22Rv1 (cell line): ENCODE measurements around the gene CUTC.
A peak's percentile ranks its signal among the peaks of the same experiment; 100 is the strongest.

Experiments
- H3K27ac ChIP-seq: fragments of 450-650 bp; 2 replicates; pipeline ENCODE4 v1.5.1; 2017
- ZFX ChIP-seq: fragments of 450-650 bp; IDR thresholded peaks from 2 replicates; pipeline ENCODE4 v1.6.1; 2017; ENCODE audit warnings: antibody characterized with exemption, borderline replicate concordance
- TF ChIP-seq, protein P1 (sequence below): fragments of 450-650 bp; IDR thresholded peaks from 2 replicates; pipeline ENCODE4 v1.5.1; 2017; ENCODE audit warnings: mild to moderate bottlenecking

The CUTC gene

DNA sequence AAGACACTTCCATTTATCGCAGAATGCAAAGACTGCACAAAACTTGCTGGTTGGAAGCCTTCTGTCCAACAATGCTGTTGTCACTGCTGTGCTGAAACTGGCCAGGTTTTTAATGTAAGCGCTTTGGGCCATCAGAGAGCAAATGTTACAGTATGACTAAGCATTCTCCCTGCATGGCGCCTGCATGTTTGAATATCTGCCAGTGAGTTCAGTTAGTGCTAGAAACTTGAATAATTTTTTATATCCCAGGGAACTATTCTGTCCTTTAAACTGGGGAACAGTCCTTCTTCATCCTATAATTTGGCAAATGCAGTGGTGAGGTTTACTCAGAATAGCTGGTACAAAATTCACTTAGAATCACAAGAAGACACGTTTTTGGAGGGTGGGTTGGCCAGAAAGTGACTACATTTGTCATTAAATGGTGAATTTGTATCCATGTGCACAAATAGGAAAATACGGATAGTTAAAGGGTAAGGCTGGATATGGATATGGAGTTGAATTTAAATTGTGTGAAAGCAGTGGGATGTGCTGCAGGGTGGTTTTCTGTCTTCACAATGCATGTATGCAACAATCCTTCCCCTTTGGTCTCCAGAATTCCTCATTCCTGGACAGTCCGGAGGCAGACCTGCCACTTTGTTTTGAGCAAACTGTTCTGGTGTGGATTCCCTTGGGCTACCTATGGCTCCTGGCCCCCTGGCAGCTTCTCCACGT is 52.1 kb downstream of the CUTC start:
- H3K27ac ChIP-seq = peak overlapping the region; percentile 93
- no peak for TF ChIP-seq ZFX
- TF ChIP-seq, protein P1, sequence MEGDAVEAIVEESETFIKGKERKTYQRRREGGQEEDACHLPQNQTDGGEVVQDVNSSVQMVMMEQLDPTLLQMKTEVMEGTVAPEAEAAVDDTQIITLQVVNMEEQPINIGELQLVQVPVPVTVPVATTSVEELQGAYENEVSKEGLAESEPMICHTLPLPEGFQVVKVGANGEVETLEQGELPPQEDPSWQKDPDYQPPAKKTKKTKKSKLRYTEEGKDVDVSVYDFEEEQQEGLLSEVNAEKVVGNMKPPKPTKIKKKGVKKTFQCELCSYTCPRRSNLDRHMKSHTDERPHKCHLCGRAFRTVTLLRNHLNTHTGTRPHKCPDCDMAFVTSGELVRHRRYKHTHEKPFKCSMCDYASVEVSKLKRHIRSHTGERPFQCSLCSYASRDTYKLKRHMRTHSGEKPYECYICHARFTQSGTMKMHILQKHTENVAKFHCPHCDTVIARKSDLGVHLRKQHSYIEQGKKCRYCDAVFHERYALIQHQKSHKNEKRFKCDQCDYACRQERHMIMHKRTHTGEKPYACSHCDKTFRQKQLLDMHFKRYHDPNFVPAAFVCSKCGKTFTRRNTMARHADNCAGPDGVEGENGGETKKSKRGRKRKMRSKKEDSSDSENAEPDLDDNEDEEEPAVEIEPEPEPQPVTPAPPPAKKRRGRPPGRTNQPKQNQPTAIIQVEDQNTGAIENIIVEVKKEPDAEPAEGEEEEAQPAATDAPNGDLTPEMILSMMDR = no peak

DNA sequence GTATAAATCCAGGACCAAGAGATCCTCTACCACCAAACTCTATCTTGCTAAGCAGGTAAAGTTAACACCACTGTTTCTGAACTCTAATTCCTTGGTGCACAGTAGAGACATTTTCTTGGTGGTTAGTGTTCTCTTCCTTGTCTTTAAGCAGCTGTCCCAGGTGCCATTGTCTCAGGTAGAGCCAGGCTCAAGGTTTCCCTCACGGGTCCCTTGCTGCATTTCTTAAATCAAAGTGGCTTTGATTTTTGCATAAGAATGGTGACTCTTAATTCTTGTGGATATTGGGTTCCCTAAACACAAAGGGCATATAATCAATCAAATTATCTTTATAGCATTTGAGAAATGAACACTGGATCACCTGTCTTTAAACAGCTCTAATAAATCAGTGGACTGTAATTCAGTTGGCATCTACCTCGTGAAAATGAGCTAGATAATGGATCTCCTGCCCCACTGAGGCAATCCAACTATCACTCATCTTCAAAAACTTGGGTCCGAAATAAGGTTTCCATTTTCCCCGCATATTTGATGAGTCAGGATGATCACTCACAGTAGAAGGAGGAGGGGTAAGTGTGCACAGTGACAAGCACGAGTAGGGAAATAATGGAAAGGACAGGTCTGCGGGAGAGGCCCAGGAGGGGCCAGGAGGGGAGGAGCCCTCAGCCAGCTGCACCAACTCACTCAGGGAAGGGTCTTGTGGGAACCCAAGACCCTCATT is 52.9 kb downstream of the CUTC start:
- peak overlapping the region; percentile 93 for H3K27ac ChIP-seq
- TF ChIP-seq, protein P1 = no peak
- TF ChIP-seq ZFX = no peak

DNA sequence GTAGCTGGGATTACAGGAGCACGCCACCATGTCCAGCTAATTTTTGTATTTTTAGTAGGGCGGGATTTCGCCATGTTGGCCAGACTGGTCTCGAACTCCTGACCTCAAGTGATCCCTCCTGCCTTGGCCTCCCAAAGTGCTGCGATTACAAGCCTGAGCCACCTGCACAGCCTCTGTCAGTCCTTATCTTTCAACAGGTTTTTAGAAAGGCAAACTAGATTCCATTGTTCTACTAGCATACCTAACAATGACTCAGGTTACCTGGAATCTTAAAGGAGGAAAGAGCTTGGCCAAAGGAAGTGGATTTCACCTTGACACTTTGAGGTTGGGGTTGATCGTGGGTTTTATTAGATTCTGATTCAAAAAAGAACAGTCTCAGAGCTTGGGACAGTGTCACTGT is 53.6 kb downstream of the CUTC start:
- no peak for TF ChIP-seq ZFX
- TF ChIP-seq, protein P1 = no peak

DNA sequence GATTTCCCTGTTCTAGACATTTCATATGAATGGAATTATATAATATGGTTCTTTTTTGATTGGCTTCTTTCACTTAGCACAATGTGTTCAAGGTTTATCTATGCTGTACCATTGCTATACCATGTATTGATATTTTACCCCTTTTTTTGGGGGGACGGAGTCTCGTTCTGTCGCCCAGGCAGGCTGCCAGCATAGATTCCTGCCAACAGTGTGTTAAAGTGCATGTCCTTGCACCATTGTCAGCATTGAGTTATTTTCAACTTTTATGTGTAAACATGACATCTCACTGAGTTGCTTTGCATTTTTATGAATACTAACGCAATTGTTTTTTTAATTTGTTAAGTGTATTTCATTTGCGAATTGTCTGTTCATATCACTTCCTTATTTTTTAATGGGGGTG is 55.3 kb downstream of the CUTC start:
- H3K27ac ChIP-seq = no peak overlapping the region
- TF ChIP-seq, protein P1 = no peak
- TF ChIP-seq ZFX = no peak

More for the DNA sequence above, 53.6 kb downstream of the CUTC start:
- H3K27ac ChIP-seq = no peak overlapping the region

DNA sequence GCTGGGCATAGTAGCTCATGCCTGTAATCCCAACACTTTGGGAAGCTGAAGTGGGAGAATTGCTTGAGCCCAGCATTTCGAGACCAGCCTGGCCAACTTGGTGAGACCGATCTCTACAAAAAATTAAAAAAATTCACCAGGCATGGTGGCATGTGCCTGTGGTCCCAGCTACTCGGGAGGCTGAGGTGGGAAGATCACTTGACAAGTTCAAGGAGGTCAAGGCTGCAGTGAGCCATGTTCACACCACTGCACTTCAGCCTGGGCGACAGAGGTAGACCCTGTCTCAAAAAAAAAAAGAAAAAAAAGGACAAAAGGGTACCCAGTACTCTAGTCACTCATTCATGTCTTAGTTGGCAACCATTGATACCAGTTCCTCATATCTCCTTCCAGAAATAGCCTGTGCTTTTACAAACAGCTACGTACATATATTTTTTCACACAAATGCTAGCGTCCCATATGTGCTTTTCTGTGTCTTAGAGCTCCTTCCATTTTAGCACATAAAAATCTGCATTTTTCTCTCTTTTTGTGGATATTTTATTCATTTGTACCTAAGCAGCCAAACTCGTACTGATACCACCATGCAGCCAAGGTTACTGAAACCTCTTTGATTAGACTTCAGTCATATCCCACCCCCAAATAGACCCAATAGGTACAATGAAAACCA is 55.9 kb downstream of the CUTC start:
- no peak for TF ChIP-seq ZFX
- TF ChIP-seq, protein P1 = no peak
- no peak overlapping the region for H3K27ac ChIP-seq

DNA sequence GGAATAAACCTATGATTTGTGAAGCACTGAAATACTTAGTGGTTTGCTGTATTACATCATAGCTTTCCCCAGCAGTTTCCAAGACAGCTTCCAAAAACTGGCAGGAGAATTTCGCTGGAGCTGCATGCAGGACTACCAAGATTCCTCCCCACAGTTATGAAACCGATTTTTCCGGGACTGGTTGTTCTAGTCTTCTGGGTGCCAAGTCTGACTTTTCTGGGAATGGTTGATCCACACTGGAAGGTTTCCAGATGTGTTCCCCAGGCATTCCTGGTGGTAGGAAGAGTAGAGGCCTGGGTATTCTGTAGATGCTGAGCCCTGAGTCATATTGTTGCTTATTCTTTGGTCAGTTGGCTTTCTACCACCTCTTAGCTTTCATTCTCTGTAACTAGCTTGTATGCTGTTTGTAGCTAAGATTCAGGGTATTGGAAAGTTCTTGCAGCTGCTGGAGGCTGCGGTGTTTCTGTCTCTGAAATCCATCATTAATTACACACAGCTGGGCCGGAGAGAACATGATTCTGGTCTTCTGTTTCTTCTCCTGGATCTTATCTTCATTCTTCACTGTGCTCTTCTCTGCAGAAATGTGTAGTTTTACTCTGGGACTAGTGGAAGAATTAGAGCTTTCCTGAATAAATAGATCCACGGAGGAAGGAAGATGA is 56.7 kb downstream of the CUTC start:
- H3K27ac ChIP-seq = no peak overlapping the region

More for the DNA sequence above, 56.7 kb downstream of the CUTC start:
- TF ChIP-seq, protein P1 = no peak
- TF ChIP-seq ZFX = no peak
